Hematopoietic multipotent progenitor cell treated with erythropoietin and hydrocortisone succinate and interleukin-3 and kit ligand, for 15 days (in vitro differentiated cells): ENCODE results near the gene FBXO9.

Source experiments
- DNase-seq: peaks from one replicate; pipeline ENCODE4 v3.0.0-alpha.2; 2015; ENCODE audit warnings: low spot score

The FBXO9 gene

DNA sequence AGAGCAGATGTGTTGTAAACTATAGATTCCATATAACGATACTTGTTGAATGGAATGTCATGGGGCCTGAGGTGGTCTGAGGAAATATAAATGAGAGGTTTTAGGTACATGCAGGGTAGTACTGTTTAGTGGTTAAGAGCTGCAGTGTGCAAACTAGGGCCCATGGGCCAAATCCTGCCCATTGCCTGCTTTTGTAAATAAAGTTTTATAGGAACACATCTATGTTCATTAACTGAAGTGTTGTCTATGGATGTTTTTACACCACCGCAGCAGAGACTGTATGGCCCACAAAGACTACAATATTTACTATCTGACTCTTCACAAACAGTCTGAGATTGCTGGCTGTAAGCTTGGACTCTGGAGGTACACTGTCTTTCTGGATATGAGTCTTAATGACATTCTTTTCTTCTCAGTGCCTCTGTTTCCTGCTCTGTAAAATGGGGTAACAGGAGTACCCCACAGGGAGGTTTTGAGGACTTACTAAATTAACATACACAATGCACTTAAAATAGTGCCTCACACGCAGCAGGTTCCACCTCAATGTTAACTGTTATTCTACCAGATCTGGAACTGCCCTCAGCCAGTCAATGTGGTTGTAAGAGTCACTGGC, 70.9 kb downstream of the FBXO9 start:
- no peak for DNase-seq

DNA sequence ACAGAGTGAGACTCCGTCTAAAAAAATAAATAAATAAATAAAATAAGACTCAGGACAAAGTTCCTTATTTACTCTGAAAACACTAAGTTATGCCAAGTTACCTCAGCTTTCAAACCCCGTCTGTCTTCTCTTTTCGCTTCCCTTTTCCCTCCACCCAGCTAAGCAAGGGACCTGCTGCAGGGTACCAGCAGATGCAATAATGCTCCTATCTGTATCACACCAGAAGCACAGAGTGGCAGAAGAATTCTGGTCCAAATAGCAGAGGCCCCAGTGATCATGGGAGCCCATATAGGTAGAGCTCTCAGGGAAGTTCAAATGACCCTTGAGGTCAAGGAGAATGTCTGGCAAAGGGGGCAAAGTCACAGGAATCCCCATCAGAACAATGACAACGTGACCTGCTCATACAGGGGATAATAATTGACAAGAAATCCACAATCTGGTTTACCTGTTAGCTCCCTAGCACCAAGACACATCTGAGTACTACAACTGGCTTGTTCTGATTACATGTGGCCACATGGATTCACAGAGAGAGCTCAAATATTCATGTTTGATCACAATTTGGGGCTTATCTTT, 74.7 kb downstream of the FBXO9 start:
- DNase-seq, result no peak

- no peak for DNase-seq
These were observed 77.6 kb downstream of the FBXO9 start for GRCh38 chr6:53142810-53143209.

GRCh38 chr6:53143710-53144109, 78.5 kb downstream of the FBXO9 start:
- no peak for DNase-seq

DNA sequence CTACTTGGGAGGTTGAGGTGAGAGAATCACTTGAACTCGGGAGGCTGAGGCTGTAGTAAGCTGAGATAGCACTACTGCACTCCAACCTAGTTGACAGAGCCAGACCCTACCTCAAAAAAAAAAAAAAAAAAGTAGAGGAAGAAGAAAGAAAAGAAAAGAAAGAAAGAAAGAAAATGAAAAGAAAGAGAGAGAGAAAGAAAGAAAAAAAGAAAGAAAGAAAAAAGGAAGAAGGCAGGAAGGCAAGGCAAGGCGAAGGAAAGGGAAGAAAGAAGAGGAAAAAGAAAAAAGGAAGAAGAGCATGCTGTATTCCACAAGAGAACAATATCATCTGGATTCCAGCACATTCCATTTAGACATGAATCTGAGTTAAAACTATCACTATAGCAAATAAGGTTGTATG, 79.6 kb downstream of the FBXO9 start:
- no peak for DNase-seq

DNA sequence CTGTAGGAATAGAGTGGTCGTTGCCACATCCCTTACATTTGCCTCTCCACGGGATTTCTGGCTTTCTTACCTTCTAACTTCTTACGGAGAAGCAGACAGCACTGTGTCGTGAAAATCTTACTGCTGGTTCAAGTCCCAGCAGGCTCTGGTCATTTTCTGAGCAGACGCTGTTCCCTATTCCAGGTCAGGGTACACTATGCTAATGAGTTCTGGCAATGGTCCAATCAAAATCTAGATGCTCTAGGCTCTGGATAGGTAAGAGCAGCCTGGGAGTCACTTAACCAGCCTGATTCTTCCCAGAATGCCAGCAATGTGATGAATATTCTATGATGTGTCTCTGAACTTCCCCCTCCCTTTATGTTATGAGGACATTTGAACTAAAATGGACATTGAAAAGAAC, 83.5 kb downstream of the FBXO9 start, which contains the start of gene GCM1:
Gene GCM1 (minus strand): TSS at position 158 of the 400 bp plus-strand sequence. CDS start 3,209 bp downstream, outside the sequence.
- DNase-seq, result no peak
